Naive thymus-derived CD4-positive, alpha-beta T cell (primary cell): ENCODE measurements around the gene AK1. TPM values are rescaled to one million over a fixed set of nuclear protein-coding genes. Genes with fewer than 3 reads are reported as not detected.
"Not testable (repeated sequence)": the region's sequence is repeated elsewhere in the genome, so short reads cannot be mapped to it uniquely, and the experiment has no call there.

Source experiments
- ATAC-seq: fragments of 150-1000 bp; cut with Tn5 transposase; 2 replicates; pipeline ENCODE4 v1.10.0; 2021; ENCODE audit warnings: mild to moderate bottlenecking, moderate library complexity
- CTCF ChIA-PET: fragments of 350-600 bp; sonication (Branson Sonifier 250); formaldehyde crosslinking; loops from one replicate; lab custom pipeline; 2021; ENCODE audit warnings: antibody characterized with exemption; lab: Charles Lee
- POLR2A ChIA-PET: fragments of 350-600 bp; sonication (Branson Sonifier 250); formaldehyde crosslinking; loops from one replicate; lab custom pipeline; 2021; ENCODE audit warnings: antibody characterized with exemption, inconsistent platforms; lab: Charles Lee
- DNase-seq, 9 donors: peaks; one replicate each; pipeline versions ENCODE4 v3.0.0 to v3.0.0-alpha.2; 2020 to 2022; ENCODE audit warnings: mixed read lengths in 1 of 9
- H3K27ac ChIP-seq: one replicate; pipeline ENCODE4 v1.7.0; 2013; ENCODE audit warnings: mild to moderate bottlenecking, low read depth, low read length, moderate library complexity
- H3K27me3 ChIP-seq, 2 donors: one replicate each; pipeline ENCODE4 v1.7.0; 2013; ENCODE audit warnings: low read length in 2 of 2, mild to moderate bottlenecking in 2 of 2, moderate library complexity in 2 of 2; ENCODE audit not compliant: control insufficient read depth in 2 of 2, insufficient read depth in 2 of 2
- H3K36me3 ChIP-seq, 3 experiments: 1 replicate in 2 of 3; 2 replicates in 1 of 3; pipeline ENCODE4 v1.7.0; 2013; ENCODE audit warnings: low read length in 3 of 3, mild to moderate bottlenecking in 3 of 3, moderate library complexity in 1 of 3; ENCODE audit not compliant: insufficient read depth in 3 of 3, control insufficient read depth in 2 of 3
- H3K4me1 ChIP-seq, 2 donors: one replicate each; pipeline ENCODE4 v1.7.0; 2013; ENCODE audit warnings: low read length in 2 of 2, mild to moderate bottlenecking in 2 of 2, moderate library complexity in 1 of 2; ENCODE audit not compliant: control insufficient read depth in 2 of 2, insufficient read depth in 2 of 2
- H3K4me3 ChIP-seq: 2 replicates; pipeline ENCODE4 v1.7.0; 2013; ENCODE audit warnings: mild to moderate bottlenecking, low read length
- H3K9me3 ChIP-seq, 3 experiments: 1 replicate in 2 of 3; 2 replicates in 1 of 3; pipeline ENCODE4 v1.7.0; 2013; ENCODE audit warnings: low read length in 3 of 3; ENCODE audit not compliant: control insufficient read depth in 2 of 3
- H3K27ac Mint-ChIP-seq, 9 donors: one replicate each; pipeline ENCODE4 v1.8.0; 2020 to 2022; ENCODE audit warnings: mixed read lengths in 9 of 9, mild to moderate bottlenecking in 8 of 9, moderate library complexity in 5 of 9, inconsistent platforms in 2 of 9
- H3K27me3 Mint-ChIP-seq, 5 donors: one replicate each; pipeline ENCODE4 v1.8.0; 2021 to 2022; ENCODE audit warnings: mixed read lengths in 5 of 5, mild to moderate bottlenecking in 1 of 5
- H3K36me3 Mint-ChIP-seq, 5 donors: one replicate each; pipeline ENCODE4 v1.8.0; 2020 to 2022; ENCODE audit warnings: mixed read lengths in 5 of 5, mild to moderate bottlenecking in 3 of 5, inconsistent platforms in 1 of 5
- H3K4me1 Mint-ChIP-seq, 7 donors: one replicate each; pipeline ENCODE4 v1.8.0; 2020 to 2022; ENCODE audit warnings: mixed read lengths in 7 of 7, mild to moderate bottlenecking in 3 of 7, inconsistent platforms in 1 of 7
- H3K4me3 Mint-ChIP-seq, 10 donors: one replicate each; pipeline ENCODE4 v1.8.0; 2020 to 2022; ENCODE audit warnings: mild to moderate bottlenecking in 10 of 10, mixed read lengths in 10 of 10, moderate library complexity in 6 of 10, inconsistent platforms in 2 of 10
- H3K9me3 Mint-ChIP-seq, 11 donors: one replicate each; pipeline ENCODE4 v1.8.0; 2020 to 2022; ENCODE audit warnings: mixed read lengths in 11 of 11, mild to moderate bottlenecking in 4 of 11, inconsistent platforms in 1 of 11, moderate library complexity in 1 of 11
- intact Hi-C, 2 donors: fragments of 100-400 bp; cut with micrococcal nuclease; formaldehyde crosslinking; loops; one replicate each; pipeline ENCODE4 v1.15.1; 2023
- polyA plus RNA-seq, 2 donors: library from polyadenylated mRNA; unstranded; fragments of 300-500 nt; fragmentation: Illumina TruSeq; gene quantifications; one replicate each; pipeline ENCODE4 v1.2.3, GENCODE V29; 2021
- total RNA-seq, 6 experiments: library from RNA in 5 of 6; stranded (reverse) in 5 of 6; gene quantifications; 1 replicate in 5 of 6; 2 replicates in 1 of 6; pipeline ENCODE4 v1.2.3 and lab custom pipeline; 2021 to 2026

Gene AK1
- total and polyA plus RNA-seq, 7 experiments from 2014 or later = 0.09 to 64.9 (median 45.1) TPM

- POLR2A ChIA-PET = interaction anchor here (0.5 to 1.3 kb wide), 3 partner anchors 8 to 64 kb away, joined by 3 read pairs; partner anchors contain the start of gene DPM2
- peaks cover 0 to 8% (median 4%) of the 10 kb centered on the region in 5 donors for H3K36me3 Mint-ChIP-seq
- CTCF ChIA-PET = no interaction called here
- no peak for ATAC-seq
- no peaks in the 10 kb centered on the region for H3K9me3 ChIP-seq
- H3K4me1 ChIP-seq = no peaks in the 10 kb centered on the region
- H3K4me3 Mint-ChIP-seq = no peak overlapping the region
- H3K9me3 Mint-ChIP-seq = no peaks in the 10 kb centered on the region
- H3K27ac ChIP-seq = no peak overlapping the region
- no peak overlapping the region for H3K4me3 ChIP-seq
- H3K36me3 ChIP-seq = no peaks in the 10 kb centered on the region
- H3K27me3 ChIP-seq = peaks cover 0 to 4% of the 10 kb centered on the region in 2 donors
- no peak overlapping the region for H3K27ac Mint-ChIP-seq
- H3K27me3 Mint-ChIP-seq = peaks cover 0 to 8% (median 0%) of the 10 kb centered on the region in 5 donors
- no peak for DNase-seq
- intact Hi-C loops = no loop called here
- H3K4me1 Mint-ChIP-seq = peaks cover 0 to 10% (median 0%) of the 10 kb centered on the region in 7 donors
Observed at GRCh38 chr9:127873886-127874285, 3.6 kb downstream of the AK1 start.

- H3K27me3 ChIP-seq = peaks cover 0 to 4% of the 10 kb centered on the region in 2 donors
- H3K27ac ChIP-seq = no peak overlapping the region
- H3K36me3 ChIP-seq = no peaks in the 10 kb centered on the region
- DNase-seq (no peak), ATAC-seq (no peak)
- peaks cover 0 to 6% (median 0%) of the 10 kb centered on the region in 5 donors for H3K27me3 Mint-ChIP-seq
- H3K27ac Mint-ChIP-seq = no peak overlapping the region
- intact Hi-C loops = no loop called here
- no peak overlapping the region for H3K4me3 ChIP-seq
- no peaks in the 10 kb centered on the region for H3K4me1 ChIP-seq
- H3K4me3 Mint-ChIP-seq = no peak overlapping the region
- CTCF ChIA-PET = interaction anchor here (1.2 kb wide), 1 partner anchor 139 kb away, joined by 7 read pairs; the partner anchor contains the start of gene TOR2A
- H3K9me3 ChIP-seq = no peaks in the 10 kb centered on the region
- POLR2A ChIA-PET = interaction anchor here (0.5 to 1.3 kb wide), 3 partner anchors 9 to 64 kb away, joined by 3 read pairs; partner anchors contain the start of gene DPM2
- peaks cover 0 to 2% (median under 1%) of the 10 kb centered on the region in 5 donors for H3K36me3 Mint-ChIP-seq
- no peaks in the 10 kb centered on the region for H3K9me3 Mint-ChIP-seq
- peaks cover 0 to 6% (median 0%) of the 10 kb centered on the region in 7 donors for H3K4me1 Mint-ChIP-seq
Observed at GRCh38 chr9:127873223-127873691, 4.2 kb downstream of the AK1 start.

GRCh38 chr9:127872369-127873222 lies 4.9 kb downstream of the AK1 start:
- peaks cover 0 to 3% (median 0%) of the 10 kb centered on the region in 7 donors for H3K4me1 Mint-ChIP-seq
- no peak overlapping the region for H3K27ac Mint-ChIP-seq
- H3K36me3 Mint-ChIP-seq = no peaks in the 10 kb centered on the region
- no peak overlapping the region for H3K4me3 ChIP-seq
- ChIA-PET POLR2A (interaction anchor here (0.8 to 1.3 kb wide), 2 partner anchors 10 to 38 kb away, joined by 3 read pairs; no protein-coding TSS in a partner anchor), CTCF (interaction anchor here (1.2 kb wide), 1 partner anchor 138 kb away, joined by 7 read pairs; the partner anchor contains the start of gene TOR2A)
- H3K27me3 ChIP-seq = peaks cover 0 to under 1% of the 10 kb centered on the region in 2 donors
- H3K9me3 Mint-ChIP-seq = no peaks in the 10 kb centered on the region
- no peak overlapping the region for H3K4me3 Mint-ChIP-seq
- no peaks in the 10 kb centered on the region for H3K9me3 ChIP-seq
- no peaks in the 10 kb centered on the region for H3K4me1 ChIP-seq
- peaks cover 0 to 6% (median 0%) of the 10 kb centered on the region in 3 experiments for H3K36me3 ChIP-seq
- intact Hi-C loops = no loop called here
- no peak for ATAC-seq
- DNase-seq = no peak
- peaks cover 0 to 3% (median 0%) of the 10 kb centered on the region in 5 donors for H3K27me3 Mint-ChIP-seq
- H3K27ac ChIP-seq = no peak overlapping the region

DNA sequence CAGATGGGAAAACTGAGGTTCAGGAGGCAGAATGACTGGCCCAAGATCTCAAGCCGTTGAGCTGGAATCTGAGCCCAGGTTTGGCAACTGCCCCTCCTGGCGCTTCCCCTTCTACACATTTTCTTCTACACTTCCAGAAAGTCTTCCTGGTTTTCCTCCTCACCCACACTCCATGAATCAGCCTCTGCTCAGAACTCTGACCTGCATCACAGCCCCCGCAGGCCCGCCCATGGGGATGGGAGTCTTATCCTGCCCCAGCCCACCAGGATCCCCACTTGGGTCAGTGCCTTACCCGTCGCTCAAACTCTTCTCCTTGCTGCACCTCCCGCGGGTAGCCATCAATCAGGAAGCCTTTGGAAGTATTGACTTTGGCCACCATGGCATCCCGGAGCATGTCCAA lies 5.9 kb downstream of the AK1 start:
- Mint-ChIP-seq H3K9me3 (no peaks in the 10 kb centered on the region), H3K4me1 (no peaks in the 10 kb centered on the region), H3K27me3 (no peaks in the 10 kb centered on the region), H3K36me3 (no peaks in the 10 kb centered on the region), H3K27ac (peak overlapping the region in 2 of 9 donors; percentile 46 to 57), H3K4me3 (no peak overlapping the region)
- no peaks in the 10 kb centered on the region for H3K27me3 ChIP-seq
- intact Hi-C loops = loop anchor here in 1 of 2 donors (2.0 kb wide), 1 partner anchor 85 kb away; the partner anchor contains the start of gene CDK9
- POLR2A ChIA-PET = no interaction called here
- no peak overlapping the region for H3K4me3 ChIP-seq
- peaks cover 0 to 7% (median 0%) of the 10 kb centered on the region in 3 experiments for H3K36me3 ChIP-seq
- DNase-seq = no peak
- ATAC-seq = no peak
- CTCF ChIA-PET = interaction anchor here (3.3 kb wide), 1 partner anchor 137 kb away, joined by 32 read pairs; the partner anchor contains the start of gene TOR2A
- H3K4me1 ChIP-seq = no peaks in the 10 kb centered on the region
- H3K27ac ChIP-seq = no peak overlapping the region
- no peaks in the 10 kb centered on the region for H3K9me3 ChIP-seq

DNA sequence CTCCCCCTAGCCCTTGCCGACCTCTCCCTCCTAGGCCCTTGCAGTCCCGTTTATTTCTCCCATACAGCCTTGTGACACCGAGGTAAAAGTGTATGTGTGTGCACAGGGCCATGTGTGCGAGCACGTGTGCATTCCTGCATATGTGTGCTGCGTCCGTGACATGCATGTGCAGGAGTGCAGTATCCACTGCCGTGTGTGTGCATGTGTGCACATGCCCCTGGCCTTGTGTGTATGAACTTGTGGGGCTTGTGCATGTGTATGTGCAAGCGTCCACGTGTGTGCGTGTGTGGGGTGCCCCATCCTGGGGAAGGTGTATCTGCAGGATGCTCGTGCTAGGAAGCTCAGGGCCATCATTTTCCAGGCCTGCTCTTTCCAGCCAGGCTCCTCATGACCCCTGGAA lies 6.6 kb downstream of the AK1 start:
- DNase-seq (no peak), ATAC-seq (no peak)
- Mint-ChIP-seq H3K4me1 (peaks cover 1 to 6% (median 3%) of the 10 kb centered on the region in 7 donors), H3K27ac (peak overlapping the region in 1 of 9 donors; percentile 46), H3K4me3 (no peak overlapping the region), H3K9me3 (no peaks in the 10 kb centered on the region), H3K27me3 (no peaks in the 10 kb centered on the region), H3K36me3 (peaks cover 0 to under 1% (median 0%) of the 10 kb centered on the region in 5 donors)
- intact Hi-C loops = loop anchor here (1.0 to 2.0 kb wide), 6 partner anchors 46 to 281 kb away; partner anchors contain the start of genes CDK9 (in 2 of the 2), TOR2A (in 2 of the 2) and ST6GALNAC4 (in 1 of the 2)
- ChIA-PET POLR2A (interaction anchor here (1.7 to 2.3 kb wide), 3 partner anchors 16 to 85 kb away, joined by 4 to 9 read pairs (median 7); partner anchors contain the start of genes CDK9 and ENG), CTCF (interaction anchor here (0.8 to 3.3 kb wide), 6 partner anchors 50 to 354 kb away, joined by 3 to 32 read pairs (median 16); partner anchors contain the start of gene TOR2A)
- Histone ChIP-seq H3K36me3 (peaks cover 0 to 7% (median 0%) of the 10 kb centered on the region in 3 experiments), H3K9me3 (no peaks in the 10 kb centered on the region), H3K27me3 (no peaks in the 10 kb centered on the region), H3K4me3 (no peak overlapping the region), H3K4me1 (peaks cover under 1 to 2% of the 10 kb centered on the region in 2 donors), H3K27ac (no peak overlapping the region)

- ChIA-PET CTCF (interaction anchor here (0.6 to 3.3 kb wide), 32 partner anchors 9 to 1776 kb away, joined by 3 to 32 read pairs (median 4); partner anchors contain the start of genes CDK9 and TOR2A), POLR2A (interaction anchor here (0.7 to 2.3 kb wide), 9 partner anchors 15 to 136 kb away, joined by 3 to 9 read pairs (median 4); partner anchors contain the start of genes CDK9, ENG and TOR2A)
- H3K4me1 Mint-ChIP-seq = peaks cover 9 to 14% (median 10%) of the 10 kb centered on the region in 7 donors
- ATAC-seq, H3K4me3 ChIP-seq, DNase-seq, H3K9me3 ChIP-seq, H3K36me3 Mint-ChIP-seq, H3K27ac Mint-ChIP-seq, H3K4me3 Mint-ChIP-seq, H3K27ac ChIP-seq, H3K9me3 Mint-ChIP-seq, H3K27me3 ChIP-seq, H3K36me3 ChIP-seq, H3K27me3 Mint-ChIP-seq, H3K4me1 ChIP-seq: not testable (repeated sequence)
- intact Hi-C loops = loop anchor here (1.0 to 2.0 kb wide), 6 partner anchors 47 to 280 kb away; partner anchors contain the start of genes CDK9 (in 2 of the 2), TOR2A (in 2 of the 2) and ST6GALNAC4 (in 1 of the 2)
Observed at GRCh38 chr9:127870153-127870491, 7.4 kb downstream of the AK1 start.
